H1 (cell line): Measurements from ENCODE around the gene CHCHD3. TPM values are rescaled to one million over a fixed set of nuclear protein-coding genes. Genes with fewer than 3 reads are reported as not detected.
A peak's percentile ranks its signal among the peaks of the same experiment; 100 is the strongest.

Experiments used
- ASH2L ChIP-seq: fragments of 200-600, 300-600 bp; sonication (generic); IDR thresholded peaks from one replicate; pipeline ENCODE4 v1.7.1; 2017; ENCODE audit warnings: low read length
- ATF3 ChIP-seq: IDR thresholded peaks from 2 replicates; pipeline ENCODE4 v1.6.1; 2011; ENCODE audit warnings: low read depth, mild to moderate bottlenecking, low read length; ENCODE audit not compliant: insufficient read depth
- BCL11A ChIP-seq, 2 experiments: IDR thresholded peaks; one replicate each; pipeline ENCODE4 v1.6.1; 2011; ENCODE audit warnings: low read depth in 2 of 2, low read length in 2 of 2, mild to moderate bottlenecking in 2 of 2
- CEBPB ChIP-seq: IDR thresholded peaks from 2 replicates; pipeline ENCODE4 v1.6.1; 2012; ENCODE audit warnings: low read depth, low read length
- CHD1 ChIP-seq: IDR thresholded peaks from 2 replicates; pipeline ENCODE4 v1.6.1; 2012; ENCODE audit warnings: low read depth, low read length, improper control_type of control experiment
- CREB1 ChIP-seq: IDR thresholded peaks from 2 replicates; pipeline ENCODE4 v1.6.1; 2012; ENCODE audit warnings: inconsistent platforms
- EZH2 ChIP-seq: fragments of 200-600 bp; sonication (generic); IDR thresholded peaks from 2 replicates; pipeline ENCODE4 v1.7.1; 2012; ENCODE audit warnings: low read depth, mild to moderate bottlenecking, moderate library complexity, low read length, inconsistent platforms; ENCODE audit not compliant: severe bottlenecking
- FOSL1 ChIP-seq: IDR thresholded peaks from 2 replicates; pipeline ENCODE4 v1.6.1; 2011; ENCODE audit warnings: mild to moderate bottlenecking, low read depth, low read length, moderate library complexity; ENCODE audit not compliant: insufficient read depth
- GABPA ChIP-seq: IDR thresholded peaks from 2 replicates; pipeline ENCODE4 v1.6.1; 2011; ENCODE audit warnings: mild to moderate bottlenecking, low read length, moderate library complexity, borderline replicate concordance; ENCODE audit not compliant: insufficient read depth
- HDAC2 ChIP-seq, 2 experiments: fragments of 300-600 bp in 1 of 2; sonication (generic) in 1 of 2; IDR thresholded peaks; 2 replicates each; pipeline ENCODE4 v1.6.1; 2011 to 2012; ENCODE audit warnings: low read depth in 2 of 2, low read length in 2 of 2, mild to moderate bottlenecking in 2 of 2, moderate library complexity in 2 of 2, borderline replicate concordance in 1 of 2, inconsistent platforms in 1 of 2
- KDM1A ChIP-seq: fragments of 200-600, 300-600 bp; sonication (generic); IDR thresholded peaks from 2 replicates; pipeline ENCODE4 v1.7.1; 2016; ENCODE audit warnings: mild to moderate bottlenecking, low read length, borderline replicate concordance
- NANOG ChIP-seq: IDR thresholded peaks from 2 replicates; pipeline ENCODE4 v1.6.1; 2011; ENCODE audit warnings: low read length, low read depth, mild to moderate bottlenecking, inconsistent platforms; ENCODE audit not compliant: insufficient read depth, poor library complexity, severe bottlenecking
- NRF1 ChIP-seq: IDR thresholded peaks from 2 replicates; pipeline ENCODE4 v1.6.1; 2011; ENCODE audit warnings: mild to moderate bottlenecking, low read depth, low read length, improper control_type of control experiment
- PHF8 ChIP-seq: fragments of 200-600 bp; sonication (generic); conservative IDR thresholded peaks from 2 replicates; pipeline ENCODE4 v1.7.1; 2012; ENCODE audit warnings: low read depth, mild to moderate bottlenecking, inconsistent platforms, low read length, moderate library complexity
- POLR2A ChIP-seq, 2 experiments: IDR thresholded peaks; 1 replicate in 1 of 2; 2 replicates in 1 of 2; pipeline ENCODE4 v1.6.1; 2011; ENCODE audit warnings: low read depth in 2 of 2, low read length in 2 of 2, mild to moderate bottlenecking in 2 of 2; ENCODE audit errors: control extremely low read depth in 1 of 2
- POU5F1 ChIP-seq: IDR thresholded peaks from 2 replicates; pipeline ENCODE4 v1.6.1; 2011; ENCODE audit warnings: low read depth, mild to moderate bottlenecking, low read length, moderate library complexity
- RBBP5 ChIP-seq: IDR thresholded peaks from 2 replicates; pipeline ENCODE4 v1.7.1; 2012; ENCODE audit warnings: low read depth, mild to moderate bottlenecking, inconsistent platforms, low read length, moderate library complexity, borderline replicate concordance
- SP4 ChIP-seq: IDR thresholded peaks from 2 replicates; pipeline ENCODE4 v1.6.1; 2012; ENCODE audit warnings: low read length, inconsistent platforms
- SRF ChIP-seq: IDR thresholded peaks from 2 replicates; pipeline ENCODE4 v1.6.1; 2011; ENCODE audit warnings: mild to moderate bottlenecking, low read depth, low read length, moderate library complexity
- TAF1 ChIP-seq: IDR thresholded peaks from 2 replicates; pipeline ENCODE4 v1.6.1; 2011; ENCODE audit warnings: mild to moderate bottlenecking, low read depth, low read length
- TCF12 ChIP-seq: IDR thresholded peaks from 2 replicates; pipeline ENCODE4 v1.6.1; 2011; ENCODE audit warnings: low read depth, mild to moderate bottlenecking, low read length
- polyA plus RNA-seq, 7 experiments: library from polyadenylated mRNA; depleted of rRNA in 3 of 7; stranded (reverse) in 5 of 7; unstranded in 2 of 7; fragments of >200 nt in 5 of 7; fragments of 200-250 nt in 2 of 7; gene quantifications; 1 replicate in 5 of 7; 2 replicates in 1 of 7; 4 replicates in 1 of 7; pipeline versions ENCODE4 v1.2.1 to v1.2.3, GENCODE V29; 2011 to 2013; ENCODE audit warnings: missing spikeins in 2 of 7, mixed read lengths in 2 of 7
- total RNA-seq: library from RNA; stranded (reverse); fragmentation: NEBNext Ultra II Directional; extraction: Animal tissue kit (Norgen Biotek cat#: 25700); gene quantifications from 2 replicates; pipeline ENCODE4 v1.2.1, GENCODE V29; 2021
- TF ChIP-seq, protein P1 (sequence below): IDR thresholded peaks from 2 replicates; pipeline ENCODE4 v1.6.1; 2012; ENCODE audit warnings: inconsistent platforms

CHCHD3 gene
- total and polyA plus RNA-seq, 2 of the 8 experiments (the other 6 are each of a cell fraction or from before 2014, with no cell fraction given) = 42.9 to 137 TPM

- TF ChIP-seq PHF8 = peak; percentile 92
- peak in 1 of 2 experiments; percentile 88; a peak in 2 of 4 replicates for TF ChIP-seq HDAC2 (IDR thresholded peaks at IDR 0.05; ENCODE audit: borderline replicate concordance in 1 of 2, low read depth in 2 of 2, low read length in 2 of 2)
- TF ChIP-seq NANOG = no peak
- peak; percentile 53; the same call in 1 of the 2 replicates for TF ChIP-seq CREB1
- TF ChIP-seq, protein P1, sequence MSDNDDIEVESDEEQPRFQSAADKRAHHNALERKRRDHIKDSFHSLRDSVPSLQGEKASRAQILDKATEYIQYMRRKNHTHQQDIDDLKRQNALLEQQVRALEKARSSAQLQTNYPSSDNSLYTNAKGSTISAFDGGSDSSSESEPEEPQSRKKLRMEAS = no peak
- TF ChIP-seq SRF = no peak
- no peak for TF ChIP-seq POU5F1
- peak; percentile 66; the same call in 1 of the 2 replicates for TF ChIP-seq TAF1
- TF ChIP-seq BCL11A (IDR thresholded peaks at IDR 0.05; ENCODE audit: low read depth in 2 of 2, low read length in 2 of 2) = no peak
- no peak for TF ChIP-seq NRF1
- TF ChIP-seq ASH2L = peak; percentile 97
- TF ChIP-seq ATF3 = peak; percentile 0; the same call in 1 of the 2 replicates
- TF ChIP-seq SP4 = no peak
- no peak for TF ChIP-seq FOSL1
- no peak for TF ChIP-seq GABPA
- TF ChIP-seq KDM1A = peak; percentile 32; the same call in 1 of the 2 replicates
- TF ChIP-seq CHD1 = no peak
- no peak for TF ChIP-seq TCF12
- peak; percentile 96 for TF ChIP-seq RBBP5
- no peak for TF ChIP-seq CEBPB
- TF ChIP-seq POLR2A (IDR thresholded peaks at IDR 0.05; ENCODE audit: control extremely low read depth in 1 of 2, low read depth in 2 of 2, low read length in 2 of 2) = peak in 1 of 2 experiments; percentile 75; a peak in 2 of 3 replicates
- TF ChIP-seq EZH2 = no peak
Observed at GRCh38 chr7:133081599-133082389, at the start of gene CHCHD3 (continued).
